ENCODE results near the gene MCM3AP.

GRCh38 chr21:46274797-46275390, 10.5 kb downstream of the MCM3AP start:
- TF ChIP-seq CTCF (IDR thresholded peaks at IDR 0.05) (no peak), POLR2A (IDR thresholded peaks at IDR 0.05) (no peak), POLR2AphosphoS5 (IDR thresholded peaks at IDR 0.05) (no peak)

Data from sigmoid colon (tissue), 4 donors.